Heart right ventricle (tissue), 16 donors: ENCODE measurements around the gene SPTBN4. TPM values are rescaled to one million over a fixed set of nuclear protein-coding genes. Genes with fewer than 3 reads are reported as not detected.

Experiments
- ATAC-seq, 8 donors: fragments of 200-7000 bp; cut with Tn5 transposase; one replicate each; pipeline ENCODE4 v1.9.1; 2020; ENCODE audit warnings: mild to moderate bottlenecking in 8 of 8, moderate library complexity in 8 of 8, moderate number of reproducible peaks in 1 of 8
- DNase-seq, 2 donors: peaks; one replicate each; pipeline ENCODE4 v3.0.0-alpha.2; 2020
- H3K27ac ChIP-seq, 10 donors: fragments of 200-600 bp; sonication (generic) in 2 of 10; one replicate each; pipeline versions ENCODE4 v1.5.0 to v1.8.0; 2020 to 2022; ENCODE audit warnings: mild to moderate bottlenecking in 3 of 10
- H3K27me3 ChIP-seq, 7 donors: fragments of 200-600 bp; one replicate each; pipeline ENCODE4 v1.8.0; 2021 to 2022; ENCODE audit warnings: mild to moderate bottlenecking in 2 of 7
- H3K36me3 ChIP-seq, 9 donors: fragments of 200-600 bp; sonication (generic) in 1 of 9; one replicate each; pipeline versions ENCODE4 v1.5.0 to v1.8.0; 2020 to 2022; ENCODE audit warnings: mild to moderate bottlenecking in 2 of 9
- H3K4me1 ChIP-seq, 9 donors: fragments of 200-600 bp; sonication (generic) in 1 of 9; one replicate each; pipeline versions ENCODE4 v1.5.0 to v1.8.0; 2020 to 2022; ENCODE audit warnings: mild to moderate bottlenecking in 4 of 9
- H3K4me3 ChIP-seq, 10 donors: fragments of 200-600 bp; sonication (generic) in 2 of 10; one replicate each; pipeline versions ENCODE4 v1.5.0 to v1.8.0; 2020 to 2022; ENCODE audit warnings: mild to moderate bottlenecking in 7 of 10, moderate library complexity in 2 of 10
- H3K9me3 ChIP-seq, 11 donors: fragments of 200-600 bp in 10 of 11; sonication (generic) in 2 of 11; one replicate each; pipeline versions ENCODE4 v1.5.0 to v1.8.0; 2013 to 2022; ENCODE audit warnings: mild to moderate bottlenecking in 2 of 11, control low read depth in 1 of 11, moderate library complexity in 1 of 11
- CTCF ChIP-seq, 9 donors: fragments of 200-600 bp; sonication (generic) in 2 of 9; IDR thresholded peaks; one replicate each; pipeline versions ENCODE4 v1.5.0 to v1.8.0; 2021 to 2022; ENCODE audit warnings: antibody characterized with exemption in 9 of 9, mild to moderate bottlenecking in 5 of 9, moderate library complexity in 1 of 9
- WGBS, 2 donors: extraction: QIAGEN DNeasy Blood & Tissue Kit; methylation state at CpG; one replicate each; pipeline ENCODE4 v1.1.7; 2013; ENCODE audit warnings: inconsistent platforms in 1 of 2; 5-methylcytosine and 5-hydroxymethylcytosine counted together
- intact Hi-C, 10 donors: fragments of 100-400 bp; cut with DNase I; formaldehyde crosslinking; loops; one replicate each; pipeline versions ENCODE4 v1.11.1 to v1.14.2; 2022
- polyA plus RNA-seq, 2 donors: library from polyadenylated mRNA; stranded (reverse); fragments of 200-250 nt; gene quantifications; one replicate each; pipeline ENCODE4 v1.2.3, GENCODE V29; 2013
- total RNA-seq, 10 donors: library from RNA; stranded (reverse); fragmentation: NEBNext Ultra II Directional in 3 of 10; extraction: Animal tissue kit (Norgen Biotek cat#: 25700) in 3 of 10; gene quantifications; one replicate each; pipeline versions ENCODE4 v1.2.1 to v1.2.4, GENCODE V29; 2021 to 2023
- donor health status: Arrhythmogenic right ventricular cardiomyopathy.
- donor health status: ischemic (EF 13 %, LVEDD 7.1; RV severe dilation, severe dysfunction).
- donor health status: healthy with polysubstance abuse.
- donor health status: DM: no; HTN: yes; CAD: no.
- donor health status: DM: no; HTN: no; CAD: no.
- donor health status: ischemic (EF 25% LVEDD 6.9; RV normal size, moderate dysfunction).
- donor health status: ischemic (EF 25% LVEDD 5.7; RV mildly dilated, moderate dysfunction).
- donor health status: healthy.
- donor health status: DM: yes; HTN: yes; CAD: no.
- donor health status: Ischemic cardiomyopathy.
- donor health status: ischemic (EF 35%, LVEDD 5.7; RV mildly dilated, moderate dysfunction).
- donor health status: nonischemic (EF 11% LVEDD 7.7; RV severe dilation, severe dysfunction).
- donor health status: DM: yes; HTN: yes; CAD: no.
- donor health status: PGD.
- donor health status: ischemic (EF 29% LVEDD 5.4; RV normal size, mild dysfunction).
- donor health status: nonischemic (EF 23%, LVEDD 6.1; RV moderate dilation, normal function).

Gene SPTBN4
- total and polyA plus RNA-seq, 12 donors, result 3.0 to 13.8 (median 4.9) TPM

- Histone ChIP-seq H3K27ac (peak overlapping the region; percentile 95 to 100 (median 99)), H3K27me3 (no peaks in the 10 kb centered on the region), H3K9me3 (no peaks in the 10 kb centered on the region), H3K4me3 (peak overlapping the region in 5 of 10 donors; percentile 59 to 80 (median 65)), H3K4me1 (peaks cover 9 to 63% (median 54%) of the 10 kb centered on the region in 9 donors), H3K36me3 (peaks cover 0 to 21% (median 12%) of the 10 kb centered on the region in 9 donors)
- intact Hi-C loops, result loop anchor here in 5 of 10 donors (1.0 to 10.0 kb wide), 7 partner anchors 21 to 180 kb away; partner anchors contain the start of genes C19orf47 (in 2 of the 5), PLD3 (in 2 of the 5), BLVRB (in 1 of the 5) and LTBP4 (in 1 of the 5)
- ATAC-seq, result no peak
- no peak for TF ChIP-seq CTCF (IDR thresholded peaks at IDR 0.05)
- WGBS, 2 donors, result 73 to 80% methylated on average over 16 of the region's 16 CpGs
- no peak for DNase-seq
Observed at GRCh38 chr19:40421993-40422747, 44.6 kb upstream of the SPTBN4 start.

- Histone ChIP-seq H3K27me3 (no peaks in the 10 kb centered on the region), H3K4me1 (peaks cover 5 to 55% (median 47%) of the 10 kb centered on the region in 9 donors), H3K9me3 (no peaks in the 10 kb centered on the region), H3K36me3 (peaks cover 0 to 21% (median 12%) of the 10 kb centered on the region in 9 donors), H3K27ac (peak overlapping the region in 9 of 10 donors; percentile 3 to 100 (median 98)), H3K4me3 (no peak overlapping the region)
- intact Hi-C loops, result loop anchor here in 3 of 10 donors (1.0 to 10.0 kb wide), 4 partner anchors 18 to 179 kb away; partner anchors contain the start of genes C19orf47 (in 2 of the 3), PLD3 (in 2 of the 3) and LTBP4 (in 1 of the 3)
- ATAC-seq (no peak), DNase-seq (no peak)
- TF ChIP-seq CTCF (IDR thresholded peaks at IDR 0.05), result no peak
- 85 to 87% methylated on average over 31 of the region's 31 CpGs for WGBS, 2 donors
Observed at GRCh38 chr19:40422748-40423566, 43.8 kb upstream of the SPTBN4 start.

- intact Hi-C loops, result loop anchor here in 4 of 10 donors (1.0 to 10.0 kb wide), 5 partner anchors 19 to 178 kb away; partner anchors contain the start of genes C19orf47 (in 3 of the 4), PLD3 (in 3 of the 4) and LTBP4 (in 1 of the 4)
- peak overlapping the region in 8 of 10 donors; percentile 95 to 100 (median 98) for H3K27ac ChIP-seq
- WGBS, 2 donors, result 92 to 93% methylated on average over 6 of the region's 6 CpGs
- TF ChIP-seq CTCF (IDR thresholded peaks at IDR 0.05), result no peak
- H3K36me3 ChIP-seq, result peaks cover 0 to 21% (median 12%) of the 10 kb centered on the region in 9 donors
- no peaks in the 10 kb centered on the region for H3K27me3 ChIP-seq
- ATAC-seq (no peak), DNase-seq (no peak)
- no peaks in the 10 kb centered on the region for H3K9me3 ChIP-seq
- H3K4me3 ChIP-seq, result peak overlapping the region in 9 of 10 donors; percentile 66 to 91 (median 84)
- H3K4me1 ChIP-seq, result peaks cover 5 to 55% (median 43%) of the 10 kb centered on the region in 9 donors
Observed at GRCh38 chr19:40423938-40424337, 42.9 kb upstream of the SPTBN4 start.
